K562 (cell line): ENCODE results near the gene ZNF615. TPM values are rescaled to one million over a fixed set of nuclear protein-coding genes. Genes with fewer than 3 reads are reported as not detected.
A peak's percentile ranks its signal among the peaks of the same experiment; 100 is the strongest.

Experiments used
- FOXA3 ChIP-seq, 2 experiments: fragments of 450-650 bp in 1 of 2; sonication (generic) in 1 of 2; formaldehyde crosslinking; IDR thresholded peaks in 1 of 2; conservative IDR thresholded peaks in 1 of 2; 2 replicates each; pipeline versions ENCODE4 v1.4.0 to v1.8.0; 2020 to 2022; ENCODE audit warnings: mild to moderate bottlenecking in 2 of 2, missing genetic modification reagents in 1 of 2
- L3MBTL2 ChIP-seq: fragments of 450-650 bp; IDR thresholded peaks from 2 replicates; pipeline ENCODE4 v1.6.1; 2016; ENCODE audit warnings: mild to moderate bottlenecking, moderate library complexity
- RB1 ChIP-seq: fragments of 450-650 bp; IDR thresholded peaks from 2 replicates; pipeline ENCODE4 v1.6.1; 2017; ENCODE audit warnings: low read depth, mild to moderate bottlenecking
- RBM14 ChIP-seq: fragments of 200-400 bp; formaldehyde crosslinking; IDR thresholded peaks from 2 replicates; pipeline ENCODE4 v1.6.1; 2018; ENCODE audit warnings: low read depth, mild to moderate bottlenecking, low read length, moderate library complexity, borderline replicate concordance; ENCODE audit not compliant: insufficient read depth
- TFAM ChIP-seq: fragments of 250-450 bp; sonication (Bioruptor Pico); conservative IDR thresholded peaks from 2 replicates; pipeline ENCODE4 v1.5.0; 2021; ENCODE audit warnings: mild to moderate bottlenecking, moderate library complexity
- VEZF1 ChIP-seq: fragments of 200-800 bp; sonication (Bioruptor generic); IDR thresholded peaks from 2 replicates; pipeline ENCODE4 v1.6.1; 2017; ENCODE audit warnings: missing genetic modification characterization, missing compliant biosample characterization
- ZBTB9 ChIP-seq: fragments of 450-650 bp; formaldehyde crosslinking; IDR thresholded peaks from 2 replicates; pipeline ENCODE4 v1.4.0; 2020; ENCODE audit warnings: mild to moderate bottlenecking, moderate library complexity
- polyA plus RNA-seq, 8 experiments: library from polyadenylated mRNA; depleted of rRNA in 4 of 8; stranded (reverse) in 5 of 8; unstranded in 3 of 8; fragments of >200 nt; fragmentation: Nextera tagmentation in 2 of 8; fragmentation: Illumina TruSeq in 1 of 8; extraction: Ambion mirVana in 2 of 8; extraction: Trizol in 1 of 8; gene quantifications; 2 replicates each; pipeline versions ENCODE4 v1.2.1 to v1.2.3, GENCODE V29; 2011 to 2014; ENCODE audit warnings: inconsistent platforms in 1 of 8, missing spikeins in 1 of 8
- total RNA-seq, 7 experiments: library from RNA; depleted of rRNA in 6 of 7; stranded (reverse); fragments of >200 nt in 6 of 7; fragmentation: Illumina TruSeq in 2 of 7; extraction: Trizol in 2 of 7; gene quantifications; 2 replicates each; pipeline versions ENCODE4 v1.2.1 to v1.2.3, GENCODE V29; 2011 to 2021; ENCODE audit warnings: low replicate concordance in 1 of 7
- TF ChIP-seq, protein P1 (sequence below): fragments of 450-650 bp; IDR thresholded peaks from 2 replicates; pipeline ENCODE4 v1.6.1; 2016; ENCODE audit warnings: mild to moderate bottlenecking, moderate library complexity
- TF ChIP-seq, protein P2 (sequence below): sonication (generic); formaldehyde crosslinking; IDR thresholded peaks from 2 replicates; pipeline ENCODE4 v1.8.0; 2022; ENCODE audit warnings: missing genetic modification reagents, mild to moderate bottlenecking, borderline replicate concordance

The ZNF615 gene
- total and polyA plus RNA-seq, 9 of the 15 experiments (the other 6 are each of a cell fraction or from before 2014, with no cell fraction given): 1.2 to 4.4 (median 2.7) TPM

DNA sequence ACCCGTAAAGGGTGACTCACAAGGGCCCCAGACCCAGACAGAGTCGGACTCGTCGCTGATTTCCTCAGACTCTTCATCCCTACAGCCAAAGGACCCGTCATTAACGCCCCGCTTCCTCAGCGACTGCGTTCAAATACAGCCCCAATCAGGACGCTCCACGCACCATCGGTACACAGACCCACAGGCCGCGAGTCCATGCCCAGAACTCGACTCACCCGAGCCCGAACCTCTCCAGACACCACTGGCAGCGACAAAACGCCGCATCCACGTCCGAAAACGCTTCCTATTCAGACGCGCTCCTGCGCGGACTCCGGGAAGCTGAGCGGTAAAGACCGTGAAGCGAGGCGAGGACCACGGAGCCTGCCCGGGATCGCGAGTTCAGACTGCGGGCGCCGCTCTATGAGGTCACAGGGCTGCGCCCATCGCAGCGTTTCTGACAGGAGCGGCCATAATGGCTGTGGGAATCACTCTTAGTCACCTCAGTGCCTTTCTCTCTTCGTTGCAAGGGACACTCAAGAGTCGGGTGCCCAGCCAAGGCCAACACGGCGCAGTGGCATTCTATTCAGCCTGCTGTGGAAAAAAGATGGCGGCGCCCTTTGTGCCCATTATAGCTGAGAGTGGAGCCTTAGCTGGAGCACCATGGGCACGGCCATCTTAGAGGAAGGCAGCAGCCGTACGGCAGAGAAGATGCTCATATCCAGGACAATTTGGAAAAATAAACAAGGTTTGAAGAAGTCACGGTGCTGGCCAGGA, 20.2 kb upstream of the ZNF615 start, which contains the start of gene ZNF614 (continued):
- TF ChIP-seq FOXA3 (CRISPR knock-in tag; conservative IDR thresholded peaks at IDR 0.05 in 1 of 2, IDR thresholded peaks at IDR 0.05 in 1 of 2) (no peak; a peak in 1 of 4 replicates), VEZF1 (peak; percentile 55; the same call in 1 of the 2 replicates), RBM14 (no peak), L3MBTL2 (peak; percentile 95), ZBTB9 (CRISPR knock-in tag) (peak; percentile 79; the same call in 1 of the 2 replicates), TFAM (no peak), RB1 (no peak)
- TF ChIP-seq, protein P1, sequence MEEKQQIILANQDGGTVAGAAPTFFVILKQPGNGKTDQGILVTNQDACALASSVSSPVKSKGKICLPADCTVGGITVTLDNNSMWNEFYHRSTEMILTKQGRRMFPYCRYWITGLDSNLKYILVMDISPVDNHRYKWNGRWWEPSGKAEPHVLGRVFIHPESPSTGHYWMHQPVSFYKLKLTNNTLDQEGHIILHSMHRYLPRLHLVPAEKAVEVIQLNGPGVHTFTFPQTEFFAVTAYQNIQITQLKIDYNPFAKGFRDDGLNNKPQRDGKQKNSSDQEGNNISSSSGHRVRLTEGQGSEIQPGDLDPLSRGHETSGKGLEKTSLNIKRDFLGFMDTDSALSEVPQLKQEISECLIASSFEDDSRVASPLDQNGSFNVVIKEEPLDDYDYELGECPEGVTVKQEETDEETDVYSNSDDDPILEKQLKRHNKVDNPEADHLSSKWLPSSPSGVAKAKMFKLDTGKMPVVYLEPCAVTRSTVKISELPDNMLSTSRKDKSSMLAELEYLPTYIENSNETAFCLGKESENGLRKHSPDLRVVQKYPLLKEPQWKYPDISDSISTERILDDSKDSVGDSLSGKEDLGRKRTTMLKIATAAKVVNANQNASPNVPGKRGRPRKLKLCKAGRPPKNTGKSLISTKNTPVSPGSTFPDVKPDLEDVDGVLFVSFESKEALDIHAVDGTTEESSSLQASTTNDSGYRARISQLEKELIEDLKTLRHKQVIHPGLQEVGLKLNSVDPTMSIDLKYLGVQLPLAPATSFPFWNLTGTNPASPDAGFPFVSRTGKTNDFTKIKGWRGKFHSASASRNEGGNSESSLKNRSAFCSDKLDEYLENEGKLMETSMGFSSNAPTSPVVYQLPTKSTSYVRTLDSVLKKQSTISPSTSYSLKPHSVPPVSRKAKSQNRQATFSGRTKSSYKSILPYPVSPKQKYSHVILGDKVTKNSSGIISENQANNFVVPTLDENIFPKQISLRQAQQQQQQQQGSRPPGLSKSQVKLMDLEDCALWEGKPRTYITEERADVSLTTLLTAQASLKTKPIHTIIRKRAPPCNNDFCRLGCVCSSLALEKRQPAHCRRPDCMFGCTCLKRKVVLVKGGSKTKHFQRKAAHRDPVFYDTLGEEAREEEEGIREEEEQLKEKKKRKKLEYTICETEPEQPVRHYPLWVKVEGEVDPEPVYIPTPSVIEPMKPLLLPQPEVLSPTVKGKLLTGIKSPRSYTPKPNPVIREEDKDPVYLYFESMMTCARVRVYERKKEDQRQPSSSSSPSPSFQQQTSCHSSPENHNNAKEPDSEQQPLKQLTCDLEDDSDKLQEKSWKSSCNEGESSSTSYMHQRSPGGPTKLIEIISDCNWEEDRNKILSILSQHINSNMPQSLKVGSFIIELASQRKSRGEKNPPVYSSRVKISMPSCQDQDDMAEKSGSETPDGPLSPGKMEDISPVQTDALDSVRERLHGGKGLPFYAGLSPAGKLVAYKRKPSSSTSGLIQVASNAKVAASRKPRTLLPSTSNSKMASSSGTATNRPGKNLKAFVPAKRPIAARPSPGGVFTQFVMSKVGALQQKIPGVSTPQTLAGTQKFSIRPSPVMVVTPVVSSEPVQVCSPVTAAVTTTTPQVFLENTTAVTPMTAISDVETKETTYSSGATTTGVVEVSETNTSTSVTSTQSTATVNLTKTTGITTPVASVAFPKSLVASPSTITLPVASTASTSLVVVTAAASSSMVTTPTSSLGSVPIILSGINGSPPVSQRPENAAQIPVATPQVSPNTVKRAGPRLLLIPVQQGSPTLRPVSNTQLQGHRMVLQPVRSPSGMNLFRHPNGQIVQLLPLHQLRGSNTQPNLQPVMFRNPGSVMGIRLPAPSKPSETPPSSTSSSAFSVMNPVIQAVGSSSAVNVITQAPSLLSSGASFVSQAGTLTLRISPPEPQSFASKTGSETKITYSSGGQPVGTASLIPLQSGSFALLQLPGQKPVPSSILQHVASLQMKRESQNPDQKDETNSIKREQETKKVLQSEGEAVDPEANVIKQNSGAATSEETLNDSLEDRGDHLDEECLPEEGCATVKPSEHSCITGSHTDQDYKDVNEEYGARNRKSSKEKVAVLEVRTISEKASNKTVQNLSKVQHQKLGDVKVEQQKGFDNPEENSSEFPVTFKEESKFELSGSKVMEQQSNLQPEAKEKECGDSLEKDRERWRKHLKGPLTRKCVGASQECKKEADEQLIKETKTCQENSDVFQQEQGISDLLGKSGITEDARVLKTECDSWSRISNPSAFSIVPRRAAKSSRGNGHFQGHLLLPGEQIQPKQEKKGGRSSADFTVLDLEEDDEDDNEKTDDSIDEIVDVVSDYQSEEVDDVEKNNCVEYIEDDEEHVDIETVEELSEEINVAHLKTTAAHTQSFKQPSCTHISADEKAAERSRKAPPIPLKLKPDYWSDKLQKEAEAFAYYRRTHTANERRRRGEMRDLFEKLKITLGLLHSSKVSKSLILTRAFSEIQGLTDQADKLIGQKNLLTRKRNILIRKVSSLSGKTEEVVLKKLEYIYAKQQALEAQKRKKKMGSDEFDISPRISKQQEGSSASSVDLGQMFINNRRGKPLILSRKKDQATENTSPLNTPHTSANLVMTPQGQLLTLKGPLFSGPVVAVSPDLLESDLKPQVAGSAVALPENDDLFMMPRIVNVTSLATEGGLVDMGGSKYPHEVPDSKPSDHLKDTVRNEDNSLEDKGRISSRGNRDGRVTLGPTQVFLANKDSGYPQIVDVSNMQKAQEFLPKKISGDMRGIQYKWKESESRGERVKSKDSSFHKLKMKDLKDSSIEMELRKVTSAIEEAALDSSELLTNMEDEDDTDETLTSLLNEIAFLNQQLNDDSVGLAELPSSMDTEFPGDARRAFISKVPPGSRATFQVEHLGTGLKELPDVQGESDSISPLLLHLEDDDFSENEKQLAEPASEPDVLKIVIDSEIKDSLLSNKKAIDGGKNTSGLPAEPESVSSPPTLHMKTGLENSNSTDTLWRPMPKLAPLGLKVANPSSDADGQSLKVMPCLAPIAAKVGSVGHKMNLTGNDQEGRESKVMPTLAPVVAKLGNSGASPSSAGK: peak; percentile 92
- TF ChIP-seq, protein P2, sequence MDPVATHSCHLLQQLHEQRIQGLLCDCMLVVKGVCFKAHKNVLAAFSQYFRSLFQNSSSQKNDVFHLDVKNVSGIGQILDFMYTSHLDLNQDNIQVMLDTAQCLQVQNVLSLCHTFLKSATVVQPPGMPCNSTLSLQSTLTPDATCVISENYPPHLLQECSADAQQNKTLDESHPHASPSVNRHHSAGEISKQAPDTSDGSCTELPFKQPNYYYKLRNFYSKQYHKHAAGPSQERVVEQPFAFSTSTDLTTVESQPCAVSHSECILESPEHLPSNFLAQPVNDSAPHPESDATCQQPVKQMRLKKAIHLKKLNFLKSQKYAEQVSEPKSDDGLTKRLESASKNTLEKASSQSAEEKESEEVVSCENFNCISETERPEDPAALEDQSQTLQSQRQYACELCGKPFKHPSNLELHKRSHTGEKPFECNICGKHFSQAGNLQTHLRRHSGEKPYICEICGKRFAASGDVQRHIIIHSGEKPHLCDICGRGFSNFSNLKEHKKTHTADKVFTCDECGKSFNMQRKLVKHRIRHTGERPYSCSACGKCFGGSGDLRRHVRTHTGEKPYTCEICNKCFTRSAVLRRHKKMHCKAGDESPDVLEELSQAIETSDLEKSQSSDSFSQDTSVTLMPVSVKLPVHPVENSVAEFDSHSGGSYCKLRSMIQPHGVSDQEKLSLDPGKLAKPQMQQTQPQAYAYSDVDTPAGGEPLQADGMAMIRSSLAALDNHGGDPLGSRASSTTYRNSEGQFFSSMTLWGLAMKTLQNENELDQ (CRISPR knock-in tag): 0 out of 2 replicates have a peak, but pooled peaks have one; percentile 51
